H1 (cell line): ENCODE results near the gene MRPS16. TPM values are rescaled to one million over a fixed set of nuclear protein-coding genes. Genes with fewer than 3 reads are reported as not detected.

ENCODE experiments used
- BRCA1 ChIP-seq: IDR thresholded peaks from 2 replicates; pipeline ENCODE4 v1.6.1; 2012; ENCODE audit warnings: low read depth, low read length, improper control_type of control experiment
- EGR1 ChIP-seq: IDR thresholded peaks from 2 replicates; pipeline ENCODE4 v1.6.1; 2011; ENCODE audit warnings: low read depth, low read length, borderline replicate concordance
- GTF2F1 ChIP-seq: IDR thresholded peaks from 2 replicates; pipeline ENCODE4 v1.6.1; 2012; ENCODE audit warnings: low read depth, low read length, improper control_type of control experiment, borderline replicate concordance
- RAD21 ChIP-seq, 2 experiments: IDR thresholded peaks in 1 of 2; conservative IDR thresholded peaks in 1 of 2; 2 replicates each; pipeline ENCODE4 v1.6.1; 2011; ENCODE audit warnings: low read depth in 2 of 2, low read length in 2 of 2, improper control_type of control experiment in 1 of 2, inconsistent platforms in 1 of 2, mild to moderate bottlenecking in 1 of 2, moderate library complexity in 1 of 2
- RFX5 ChIP-seq: IDR thresholded peaks from 2 replicates; pipeline ENCODE4 v1.6.1; 2011; ENCODE audit warnings: low read depth, low read length, improper control_type of control experiment, borderline replicate concordance
- SIN3A ChIP-seq, 2 experiments: IDR thresholded peaks in 1 of 2; conservative IDR thresholded peaks in 1 of 2; 2 replicates each; pipeline ENCODE4 v1.6.1; 2011 to 2012; ENCODE audit warnings: low read length in 2 of 2, improper control_type of control experiment in 1 of 2, low read depth in 1 of 2, mild to moderate bottlenecking in 1 of 2
- polyA plus RNA-seq, 7 experiments: library from polyadenylated mRNA; depleted of rRNA in 3 of 7; stranded (reverse) in 5 of 7; unstranded in 2 of 7; fragments of >200 nt in 5 of 7; fragments of 200-250 nt in 2 of 7; gene quantifications; 1 replicate in 5 of 7; 2 replicates in 1 of 7; 4 replicates in 1 of 7; pipeline versions ENCODE4 v1.2.1 to v1.2.3, GENCODE V29; 2011 to 2013; ENCODE audit warnings: missing spikeins in 2 of 7, mixed read lengths in 2 of 7
- total RNA-seq: library from RNA; stranded (reverse); fragmentation: NEBNext Ultra II Directional; extraction: Animal tissue kit (Norgen Biotek cat#: 25700); gene quantifications from 2 replicates; pipeline ENCODE4 v1.2.1, GENCODE V29; 2021
- TF ChIP-seq, protein P1 (sequence below): fragments of 300-600 bp; sonication (generic); IDR thresholded peaks from 2 replicates; pipeline ENCODE4 v1.7.1; 2012; ENCODE audit warnings: low read length, moderate library complexity, mild to moderate bottlenecking, inconsistent platforms; ENCODE audit not compliant: insufficient replicate concordance

MRPS16 gene
- total and polyA plus RNA-seq, 2 of the 8 experiments (the other 6 are each of a cell fraction or from before 2014, with no cell fraction given): 125 to 203 TPM

DNA sequence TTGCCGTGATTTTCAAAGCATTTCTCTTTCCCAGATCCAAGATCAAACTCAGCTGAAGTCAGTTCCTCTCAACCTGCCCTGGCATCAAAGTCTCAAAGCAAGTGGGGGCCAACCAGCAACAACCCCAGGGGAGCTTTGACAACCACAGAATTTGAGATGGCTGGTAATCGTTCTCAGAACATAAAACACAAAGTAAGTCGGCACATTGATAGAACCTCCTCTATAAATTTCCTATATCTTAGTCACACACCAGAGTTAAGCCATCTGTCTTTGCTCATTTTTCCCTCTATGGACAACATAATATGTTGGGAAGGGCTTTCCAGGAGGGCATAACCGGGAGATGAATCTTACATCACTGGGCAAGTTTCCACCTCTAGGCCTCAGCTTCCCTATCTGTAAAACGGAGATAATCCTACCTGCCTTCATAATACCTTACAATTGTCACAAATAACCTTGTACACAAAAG lies 4.2 kb downstream of the MRPS16 start (continued):
- TF ChIP-seq, protein P1, sequence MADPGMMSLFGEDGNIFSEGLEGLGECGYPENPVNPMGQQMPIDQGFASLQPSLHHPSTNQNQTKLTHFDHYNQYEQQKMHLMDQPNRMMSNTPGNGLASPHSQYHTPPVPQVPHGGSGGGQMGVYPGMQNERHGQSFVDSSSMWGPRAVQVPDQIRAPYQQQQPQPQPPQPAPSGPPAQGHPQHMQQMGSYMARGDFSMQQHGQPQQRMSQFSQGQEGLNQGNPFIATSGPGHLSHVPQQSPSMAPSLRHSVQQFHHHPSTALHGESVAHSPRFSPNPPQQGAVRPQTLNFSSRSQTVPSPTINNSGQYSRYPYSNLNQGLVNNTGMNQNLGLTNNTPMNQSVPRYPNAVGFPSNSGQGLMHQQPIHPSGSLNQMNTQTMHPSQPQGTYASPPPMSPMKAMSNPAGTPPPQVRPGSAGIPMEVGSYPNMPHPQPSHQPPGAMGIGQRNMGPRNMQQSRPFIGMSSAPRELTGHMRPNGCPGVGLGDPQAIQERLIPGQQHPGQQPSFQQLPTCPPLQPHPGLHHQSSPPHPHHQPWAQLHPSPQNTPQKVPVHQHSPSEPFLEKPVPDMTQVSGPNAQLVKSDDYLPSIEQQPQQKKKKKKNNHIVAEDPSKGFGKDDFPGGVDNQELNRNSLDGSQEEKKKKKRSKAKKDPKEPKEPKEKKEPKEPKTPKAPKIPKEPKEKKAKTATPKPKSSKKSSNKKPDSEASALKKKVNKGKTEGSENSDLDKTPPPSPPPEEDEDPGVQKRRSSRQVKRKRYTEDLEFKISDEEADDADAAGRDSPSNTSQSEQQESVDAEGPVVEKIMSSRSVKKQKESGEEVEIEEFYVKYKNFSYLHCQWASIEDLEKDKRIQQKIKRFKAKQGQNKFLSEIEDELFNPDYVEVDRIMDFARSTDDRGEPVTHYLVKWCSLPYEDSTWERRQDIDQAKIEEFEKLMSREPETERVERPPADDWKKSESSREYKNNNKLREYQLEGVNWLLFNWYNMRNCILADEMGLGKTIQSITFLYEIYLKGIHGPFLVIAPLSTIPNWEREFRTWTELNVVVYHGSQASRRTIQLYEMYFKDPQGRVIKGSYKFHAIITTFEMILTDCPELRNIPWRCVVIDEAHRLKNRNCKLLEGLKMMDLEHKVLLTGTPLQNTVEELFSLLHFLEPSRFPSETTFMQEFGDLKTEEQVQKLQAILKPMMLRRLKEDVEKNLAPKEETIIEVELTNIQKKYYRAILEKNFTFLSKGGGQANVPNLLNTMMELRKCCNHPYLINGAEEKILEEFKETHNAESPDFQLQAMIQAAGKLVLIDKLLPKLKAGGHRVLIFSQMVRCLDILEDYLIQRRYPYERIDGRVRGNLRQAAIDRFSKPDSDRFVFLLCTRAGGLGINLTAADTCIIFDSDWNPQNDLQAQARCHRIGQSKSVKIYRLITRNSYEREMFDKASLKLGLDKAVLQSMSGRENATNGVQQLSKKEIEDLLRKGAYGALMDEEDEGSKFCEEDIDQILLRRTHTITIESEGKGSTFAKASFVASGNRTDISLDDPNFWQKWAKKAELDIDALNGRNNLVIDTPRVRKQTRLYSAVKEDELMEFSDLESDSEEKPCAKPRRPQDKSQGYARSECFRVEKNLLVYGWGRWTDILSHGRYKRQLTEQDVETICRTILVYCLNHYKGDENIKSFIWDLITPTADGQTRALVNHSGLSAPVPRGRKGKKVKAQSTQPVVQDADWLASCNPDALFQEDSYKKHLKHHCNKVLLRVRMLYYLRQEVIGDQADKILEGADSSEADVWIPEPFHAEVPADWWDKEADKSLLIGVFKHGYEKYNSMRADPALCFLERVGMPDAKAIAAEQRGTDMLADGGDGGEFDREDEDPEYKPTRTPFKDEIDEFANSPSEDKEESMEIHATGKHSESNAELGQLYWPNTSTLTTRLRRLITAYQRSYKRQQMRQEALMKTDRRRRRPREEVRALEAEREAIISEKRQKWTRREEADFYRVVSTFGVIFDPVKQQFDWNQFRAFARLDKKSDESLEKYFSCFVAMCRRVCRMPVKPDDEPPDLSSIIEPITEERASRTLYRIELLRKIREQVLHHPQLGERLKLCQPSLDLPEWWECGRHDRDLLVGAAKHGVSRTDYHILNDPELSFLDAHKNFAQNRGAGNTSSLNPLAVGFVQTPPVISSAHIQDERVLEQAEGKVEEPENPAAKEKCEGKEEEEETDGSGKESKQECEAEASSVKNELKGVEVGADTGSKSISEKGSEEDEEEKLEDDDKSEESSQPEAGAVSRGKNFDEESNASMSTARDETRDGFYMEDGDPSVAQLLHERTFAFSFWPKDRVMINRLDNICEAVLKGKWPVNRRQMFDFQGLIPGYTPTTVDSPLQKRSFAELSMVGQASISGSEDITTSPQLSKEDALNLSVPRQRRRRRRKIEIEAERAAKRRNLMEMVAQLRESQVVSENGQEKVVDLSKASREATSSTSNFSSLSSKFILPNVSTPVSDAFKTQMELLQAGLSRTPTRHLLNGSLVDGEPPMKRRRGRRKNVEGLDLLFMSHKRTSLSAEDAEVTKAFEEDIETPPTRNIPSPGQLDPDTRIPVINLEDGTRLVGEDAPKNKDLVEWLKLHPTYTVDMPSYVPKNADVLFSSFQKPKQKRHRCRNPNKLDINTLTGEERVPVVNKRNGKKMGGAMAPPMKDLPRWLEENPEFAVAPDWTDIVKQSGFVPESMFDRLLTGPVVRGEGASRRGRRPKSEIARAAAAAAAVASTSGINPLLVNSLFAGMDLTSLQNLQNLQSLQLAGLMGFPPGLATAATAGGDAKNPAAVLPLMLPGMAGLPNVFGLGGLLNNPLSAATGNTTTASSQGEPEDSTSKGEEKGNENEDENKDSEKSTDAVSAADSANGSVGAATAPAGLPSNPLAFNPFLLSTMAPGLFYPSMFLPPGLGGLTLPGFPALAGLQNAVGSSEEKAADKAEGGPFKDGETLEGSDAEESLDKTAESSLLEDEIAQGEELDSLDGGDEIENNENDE: no peak
- TF ChIP-seq RFX5: no peak
- TF ChIP-seq BRCA1: no peak
- no peak for TF ChIP-seq GTF2F1
- TF ChIP-seq EGR1: no peak
- no peak for TF ChIP-seq SIN3A (conservative IDR thresholded peaks at IDR 0.05 in 1 of 2, IDR thresholded peaks at IDR 0.05 in 1 of 2; ENCODE audit: low read depth in 1 of 2, low read length in 2 of 2)
- TF ChIP-seq RAD21 (IDR thresholded peaks at IDR 0.05 in 1 of 2, conservative IDR thresholded peaks at IDR 0.05 in 1 of 2; ENCODE audit: low read depth in 2 of 2, low read length in 2 of 2): no peak
